Prostate gland (tissue), 2 donors: ENCODE measurements around the gene ZNF546.

Experiments
- CTCF ChIP-seq, 4 experiments: fragments of 200-600 bp in 2 of 4; fragments of 450-650 bp in 2 of 4; sonication (generic) in 2 of 4; IDR thresholded peaks; 1 replicate in 3 of 4; 2 replicates in 1 of 4; pipeline ENCODE4 v1.5.1; 2016 to 2019; ENCODE audit warnings: antibody characterized with exemption in 4 of 4, mild to moderate bottlenecking in 2 of 4, moderate library complexity in 2 of 4
- POLR2A ChIP-seq: fragments of 450-650 bp; IDR thresholded peaks from one replicate; pipeline ENCODE4 v1.6.1; 2016; ENCODE audit warnings: antibody characterized with exemption, mild to moderate bottlenecking
- POLR2AphosphoS5 ChIP-seq: sonication (generic); formaldehyde crosslinking; IDR thresholded peaks from one replicate; pipeline ENCODE4 v1.6.1; 2017; ENCODE audit warnings: antibody characterized with exemption

GRCh38 chr19:39966617-39967016 lies 30.2 kb upstream of the ZNF546 start:
- TF ChIP-seq CTCF (IDR thresholded peaks at IDR 0.05) (no peak), POLR2AphosphoS5 (no peak), POLR2A (no peak)
